ENCODE data around the gene SLMAP.

The SLMAP gene

DNA sequence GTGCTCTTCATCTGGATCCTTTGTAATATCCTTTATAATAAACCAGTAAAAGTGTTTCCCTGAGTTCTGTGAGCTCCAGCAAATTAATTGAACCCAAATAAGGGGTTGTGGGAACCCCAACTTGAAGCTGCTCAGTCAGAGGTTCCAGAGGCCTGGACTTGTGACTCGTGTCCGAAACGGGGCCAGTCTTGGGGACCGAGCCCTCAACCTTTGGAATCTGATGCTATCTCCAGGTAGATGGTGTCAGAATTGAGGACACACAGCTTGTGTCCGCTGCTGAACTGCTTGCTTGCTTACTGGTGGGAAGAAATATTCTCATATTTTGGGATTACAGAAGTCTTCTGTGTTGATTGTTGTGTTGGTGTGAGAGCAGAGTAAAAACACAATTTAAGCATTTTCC, 212.4 kb downstream of the SLMAP start:
- FAIRE-seq, result no peak

- no peak for FAIRE-seq
Observed at GRCh38 chr3:57971975-57972374, 215.9 kb downstream of the SLMAP start.

- FAIRE-seq, result no peak
Observed at GRCh38 chr3:57972531-57973111, 216.5 kb downstream of the SLMAP start.

GRCh38 chr3:57973715-57974477, 217.8 kb downstream of the SLMAP start:
- FAIRE-seq, result no peak

- no peak for FAIRE-seq
Observed at GRCh38 chr3:57974796-57975388, 218.8 kb downstream of the SLMAP start.

- FAIRE-seq, result no peak
Observed at GRCh38 chr3:57977818-57978235, 221.7 kb downstream of the SLMAP start.

GRCh38 chr3:57978316-57978715, 222.2 kb downstream of the SLMAP start:
- FAIRE-seq, result no peak
